SIG-M5 treated with dmso at 0.1 percent for 504 hours (cell line): Measurements from ENCODE around the gene SLC16A8.
A peak's percentile ranks its signal among the peaks of the same experiment; 100 is the strongest.
"Not testable (repeated sequence)": the region's sequence is repeated elsewhere in the genome, so short reads cannot be mapped to it uniquely, and the experiment has no call there.

ENCODE experiments used
- DNase-seq: peaks from one replicate; lab custom pipeline; 2025; ENCODE audit not compliant: unreplicated experiment; lab: John Stamatoyannopoulos, UW

SLC16A8 gene

GRCh38 chr22:38051261-38051660 is 32.7 kb downstream of the SLC16A8 start:
- DNase-seq = no peak

GRCh38 chr22:38050720-38051119 is 33.3 kb downstream of the SLC16A8 start:
- DNase-seq = no peak

- no peak for DNase-seq
These were observed 34.0 kb downstream of the SLC16A8 start for GRCh38 chr22:38049812-38050619.

- no peak for DNase-seq
These were observed 37.8 kb downstream of the SLC16A8 start for GRCh38 chr22:38046070-38046748.

- DNase-seq = no peak
These were observed 40.6 kb downstream of the SLC16A8 start for GRCh38 chr22:38043151-38044039.

- DNase-seq = no peak
These were observed 41.5 kb downstream of the SLC16A8 start for GRCh38 chr22:38042488-38042790.

GRCh38 chr22:38041760-38042487 is 42.1 kb downstream of the SLC16A8 start:
- DNase-seq = peak; percentile 9

GRCh38 chr22:38040953-38041759 is 42.8 kb downstream of the SLC16A8 start:
- no peak for DNase-seq

- no peak for DNase-seq
These were observed 44.8 kb downstream of the SLC16A8 start for GRCh38 chr22:38038890-38039812.

- DNase-seq = no peak
These were observed 45.6 kb downstream of the SLC16A8 start for GRCh38 chr22:38038426-38038825.

GRCh38 chr22:38037367-38038150 is 46.4 kb downstream of the SLC16A8 start:
- not testable (repeated sequence) for DNase-seq

GRCh38 chr22:38036392-38037062 is 47.5 kb downstream of the SLC16A8 start:
- no peak for DNase-seq

GRCh38 chr22:38035530-38035885 is 48.5 kb downstream of the SLC16A8 start:
- DNase-seq = no peak

- DNase-seq = no peak
These were observed 49.0 kb downstream of the SLC16A8 start for GRCh38 chr22:38034884-38035529.

- peak; percentile 2 for DNase-seq
These were observed 49.6 kb downstream of the SLC16A8 start for GRCh38 chr22:38034278-38034882.

GRCh38 chr22:38033522-38034277 is 50.3 kb downstream of the SLC16A8 start:
- no peak for DNase-seq
